Liver (tissue), 3 donors: Measurements from ENCODE around the gene NFATC1.

ENCODE experiments used
- ATF3 ChIP-seq: IDR thresholded peaks from 2 replicates; pipeline ENCODE4 v1.6.1; 2016; ENCODE audit warnings: antibody characterized with exemption
- CTCF ChIP-seq: fragments of 150-350 bp; IDR thresholded peaks from 2 replicates; pipeline ENCODE4 v1.5.1; 2017; ENCODE audit warnings: improper control_type of control experiment, low read depth, low read length; ENCODE audit not compliant: missing input control
- EGR1 ChIP-seq, 2 donors: IDR thresholded peaks; 2 replicates each; pipeline ENCODE4 v1.6.1; 2016 to 2018; ENCODE audit warnings: antibody characterized with exemption in 2 of 2, low read depth in 2 of 2
- FOXA2 ChIP-seq: IDR thresholded peaks from 2 replicates; pipeline ENCODE4 v1.6.1; 2016; ENCODE audit warnings: antibody characterized with exemption
- GABPA ChIP-seq, 2 donors: IDR thresholded peaks in 1 of 2; conservative IDR thresholded peaks in 1 of 2; 2 replicates each; pipeline ENCODE4 v1.6.1; 2016; ENCODE audit warnings: antibody characterized with exemption in 2 of 2, mild to moderate bottlenecking in 1 of 2, moderate library complexity in 1 of 2
- JUND ChIP-seq, 2 donors: IDR thresholded peaks; 2 replicates each; pipeline ENCODE4 v1.6.1; 2016; ENCODE audit warnings: antibody characterized with exemption in 2 of 2
- RAD21 ChIP-seq, 2 donors: IDR thresholded peaks; 2 replicates each; pipeline ENCODE4 v1.6.1; 2016; ENCODE audit warnings: antibody characterized with exemption in 2 of 2, mild to moderate bottlenecking in 2 of 2
- REST ChIP-seq: IDR thresholded peaks from 2 replicates; pipeline ENCODE4 v1.6.1; 2016; ENCODE audit warnings: antibody characterized with exemption, mild to moderate bottlenecking
- SP1 ChIP-seq: IDR thresholded peaks from 2 replicates; pipeline ENCODE4 v1.6.1; 2018; ENCODE audit warnings: antibody characterized with exemption, mild to moderate bottlenecking
- TAF1 ChIP-seq: conservative IDR thresholded peaks from 2 replicates; pipeline ENCODE4 v1.6.1; 2016; ENCODE audit warnings: antibody characterized with exemption, mild to moderate bottlenecking
- YY1 ChIP-seq: IDR thresholded peaks from 2 replicates; pipeline ENCODE4 v1.6.1; 2016; ENCODE audit warnings: antibody characterized with exemption, mild to moderate bottlenecking
- TF ChIP-seq, protein P1 (sequence below): IDR thresholded peaks from 2 replicates; pipeline ENCODE4 v1.6.1; 2016; ENCODE audit warnings: antibody characterized with exemption
- TF ChIP-seq, protein P2 (sequence below): IDR thresholded peaks from 2 replicates; pipeline ENCODE4 v1.6.1; 2016; ENCODE audit warnings: antibody characterized with exemption
- donor health status: healthy.
- donor health status: healthy.

- TF ChIP-seq, protein P1, sequence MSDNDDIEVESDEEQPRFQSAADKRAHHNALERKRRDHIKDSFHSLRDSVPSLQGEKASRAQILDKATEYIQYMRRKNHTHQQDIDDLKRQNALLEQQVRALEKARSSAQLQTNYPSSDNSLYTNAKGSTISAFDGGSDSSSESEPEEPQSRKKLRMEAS: no peak
- no peak for TF ChIP-seq CTCF
- TF ChIP-seq JUND (IDR thresholded peaks at IDR 0.05): no peak
- no peak for TF ChIP-seq GABPA (IDR thresholded peaks at IDR 0.05 in 1 of 2, conservative IDR thresholded peaks at IDR 0.05 in 1 of 2)
- no peak for TF ChIP-seq REST
- no peak for TF ChIP-seq EGR1 (IDR thresholded peaks at IDR 0.05; ENCODE audit: low read depth in 2 of 2)
- no peak for TF ChIP-seq ATF3
- TF ChIP-seq RAD21 (IDR thresholded peaks at IDR 0.05): no peak
- no peak for TF ChIP-seq FOXA2
- TF ChIP-seq TAF1: no peak
- TF ChIP-seq YY1: no peak
- TF ChIP-seq, protein P2, sequence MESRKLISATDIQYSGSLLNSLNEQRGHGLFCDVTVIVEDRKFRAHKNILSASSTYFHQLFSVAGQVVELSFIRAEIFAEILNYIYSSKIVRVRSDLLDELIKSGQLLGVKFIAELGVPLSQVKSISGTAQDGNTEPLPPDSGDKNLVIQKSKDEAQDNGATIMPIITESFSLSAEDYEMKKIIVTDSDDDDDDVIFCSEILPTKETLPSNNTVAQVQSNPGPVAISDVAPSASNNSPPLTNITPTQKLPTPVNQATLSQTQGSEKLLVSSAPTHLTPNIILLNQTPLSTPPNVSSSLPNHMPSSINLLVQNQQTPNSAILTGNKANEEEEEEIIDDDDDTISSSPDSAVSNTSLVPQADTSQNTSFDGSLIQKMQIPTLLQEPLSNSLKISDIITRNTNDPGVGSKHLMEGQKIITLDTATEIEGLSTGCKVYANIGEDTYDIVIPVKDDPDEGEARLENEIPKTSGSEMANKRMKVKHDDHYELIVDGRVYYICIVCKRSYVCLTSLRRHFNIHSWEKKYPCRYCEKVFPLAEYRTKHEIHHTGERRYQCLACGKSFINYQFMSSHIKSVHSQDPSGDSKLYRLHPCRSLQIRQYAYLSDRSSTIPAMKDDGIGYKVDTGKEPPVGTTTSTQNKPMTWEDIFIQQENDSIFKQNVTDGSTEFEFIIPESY: no peak
- no peak for TF ChIP-seq SP1
Measured at GRCh38 chr18:79526468-79527460, 131.0 kb downstream of the NFATC1 start.
